MM.1S (cell line): ENCODE results near the gene RESF1.

Experiments
- DNase-seq: peaks from one replicate; pipeline ENCODE4 v3.0.0-alpha.2; 2015
- H2AFZ ChIP-seq: fragments of 300-600 bp; sonication (generic); 2 replicates; pipeline ENCODE4 v1.6.0; 2016; ENCODE audit warnings: antibody characterized with exemption, low read length
- H3F3A ChIP-seq: fragments of 300-600 bp; sonication (generic); 2 replicates; pipeline ENCODE4 v1.6.1; 2016; ENCODE audit warnings: mild to moderate bottlenecking, antibody characterized with exemption, low read length, moderate library complexity, mixed read lengths; ENCODE audit not compliant: insufficient read depth
- H3K27ac ChIP-seq: fragments of 300-600 bp; sonication (generic); 2 replicates; pipeline ENCODE4 v1.5.1; 2016; ENCODE audit warnings: mild to moderate bottlenecking, low read length
- H3K27me3 ChIP-seq: fragments of 300-600 bp; sonication (generic); replicated peaks from 2 replicates; pipeline ENCODE4 v1.6.0; 2016; ENCODE audit warnings: low read length; ENCODE audit not compliant: insufficient read depth
- H3K36me3 ChIP-seq: fragments of 300-600 bp; sonication (generic); replicated peaks from 2 replicates; pipeline ENCODE4 v1.6.1; 2016; ENCODE audit warnings: mild to moderate bottlenecking, low read length, mixed read lengths; ENCODE audit not compliant: insufficient read depth
- H3K4me1 ChIP-seq: fragments of 300-600 bp; sonication (generic); 2 replicates; pipeline ENCODE4 v1.6.1; 2016; ENCODE audit warnings: low read length, mixed read lengths
- H3K4me2 ChIP-seq: fragments of 300-600 bp; sonication (generic); 2 replicates; pipeline ENCODE4 v1.6.0; 2016; ENCODE audit warnings: low read depth, low read length
- H3K4me3 ChIP-seq: fragments of 300-600 bp; sonication (generic); 2 replicates; pipeline ENCODE4 v1.5.1; 2016; ENCODE audit warnings: low read length, mixed read lengths
- H3K79me2 ChIP-seq: fragments of 300-600 bp; sonication (generic); 2 replicates; pipeline ENCODE4 v1.6.1; 2016; ENCODE audit warnings: mixed run types, low read length, mixed read lengths
- H3K9ac ChIP-seq: fragments of 300-600 bp; sonication (generic); 2 replicates; pipeline ENCODE4 v1.6.1; 2016; ENCODE audit warnings: low read length, mixed read lengths
- H3K9me2 ChIP-seq: fragments of 300-600 bp; sonication (generic); replicated peaks from 2 replicates; pipeline ENCODE4 v1.6.1; 2016; ENCODE audit warnings: mild to moderate bottlenecking, low read length, mixed read lengths; ENCODE audit not compliant: insufficient read depth
- H3K9me3 ChIP-seq: fragments of 300-600 bp; sonication (generic); replicated peaks from 2 replicates; pipeline ENCODE4 v1.6.1; 2016; ENCODE audit warnings: mild to moderate bottlenecking, low read length, mixed read lengths; ENCODE audit not compliant: insufficient read depth
- H4K20me1 ChIP-seq: fragments of 300-600 bp; sonication (generic); 2 replicates; pipeline ENCODE4 v1.6.1; 2016; ENCODE audit warnings: mild to moderate bottlenecking, low read length, moderate library complexity, mixed read lengths; ENCODE audit not compliant: insufficient read depth
- EZH2 ChIP-seq: fragments of 300-600 bp; sonication (generic); optimal IDR thresholded peaks from 2 replicates; pipeline ENCODE3; 2017; ENCODE audit warnings: low read depth, mild to moderate bottlenecking, antibody characterized with exemption, low read length, mixed read lengths
- EZH2phosphoT487 ChIP-seq: fragments of 300-600 bp; sonication (generic); IDR thresholded peaks from 2 replicates; pipeline ENCODE4 v1.6.1; 2018; ENCODE audit warnings: antibody characterized with exemption, low read length
- TF ChIP-seq, protein P1 (sequence below): fragments of 300-600 bp; sonication (generic); IDR thresholded peaks from 2 replicates; pipeline ENCODE4 v1.5.1; 2016; ENCODE audit warnings: antibody characterized with exemption, low read length, mixed read lengths

RESF1 gene

DNA sequence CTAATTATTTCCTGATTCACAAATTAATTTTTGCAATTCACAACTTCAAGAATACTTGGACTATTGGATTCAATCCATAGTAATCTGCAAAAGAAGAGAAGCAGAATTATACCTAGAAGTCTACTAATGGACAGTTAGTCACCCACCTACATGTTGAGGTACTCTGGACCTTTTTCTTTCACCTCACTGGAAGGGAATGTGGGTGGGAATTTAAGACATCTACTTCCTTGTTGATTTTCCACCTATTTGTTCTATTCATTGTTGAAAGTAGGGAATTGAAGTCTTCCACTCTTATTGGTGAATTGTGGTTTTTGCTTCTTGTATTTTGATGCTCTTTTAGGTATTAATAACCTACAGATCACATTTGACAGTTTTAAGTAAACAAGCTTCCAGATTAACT, 11.0 kb downstream of the RESF1 start:
- Histone ChIP-seq H3K4me3 (no peak overlapping the region), H3K9ac (no peak overlapping the region), H3K4me2 (no peak overlapping the region), H3K9me3 (no peaks in the 10 kb centered on the region), H3F3A (no peaks in the 10 kb centered on the region), H4K20me1 (no peaks in the 10 kb centered on the region), H3K27ac (no peak overlapping the region), H3K9me2 (no peaks in the 10 kb centered on the region), H2AFZ (no peak overlapping the region), H3K27me3 (no peaks in the 10 kb centered on the region), H3K36me3 (peaks cover 64% of the 10 kb centered on the region), H3K4me1 (no peaks in the 10 kb centered on the region), H3K79me2 (peaks cover 85% of the 10 kb centered on the region)
- no peak for DNase-seq
- TF ChIP-seq, protein P1, sequence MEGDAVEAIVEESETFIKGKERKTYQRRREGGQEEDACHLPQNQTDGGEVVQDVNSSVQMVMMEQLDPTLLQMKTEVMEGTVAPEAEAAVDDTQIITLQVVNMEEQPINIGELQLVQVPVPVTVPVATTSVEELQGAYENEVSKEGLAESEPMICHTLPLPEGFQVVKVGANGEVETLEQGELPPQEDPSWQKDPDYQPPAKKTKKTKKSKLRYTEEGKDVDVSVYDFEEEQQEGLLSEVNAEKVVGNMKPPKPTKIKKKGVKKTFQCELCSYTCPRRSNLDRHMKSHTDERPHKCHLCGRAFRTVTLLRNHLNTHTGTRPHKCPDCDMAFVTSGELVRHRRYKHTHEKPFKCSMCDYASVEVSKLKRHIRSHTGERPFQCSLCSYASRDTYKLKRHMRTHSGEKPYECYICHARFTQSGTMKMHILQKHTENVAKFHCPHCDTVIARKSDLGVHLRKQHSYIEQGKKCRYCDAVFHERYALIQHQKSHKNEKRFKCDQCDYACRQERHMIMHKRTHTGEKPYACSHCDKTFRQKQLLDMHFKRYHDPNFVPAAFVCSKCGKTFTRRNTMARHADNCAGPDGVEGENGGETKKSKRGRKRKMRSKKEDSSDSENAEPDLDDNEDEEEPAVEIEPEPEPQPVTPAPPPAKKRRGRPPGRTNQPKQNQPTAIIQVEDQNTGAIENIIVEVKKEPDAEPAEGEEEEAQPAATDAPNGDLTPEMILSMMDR, result no peak
- TF ChIP-seq EZH2phosphoT487 (no peak), EZH2 (no peak)

DNA sequence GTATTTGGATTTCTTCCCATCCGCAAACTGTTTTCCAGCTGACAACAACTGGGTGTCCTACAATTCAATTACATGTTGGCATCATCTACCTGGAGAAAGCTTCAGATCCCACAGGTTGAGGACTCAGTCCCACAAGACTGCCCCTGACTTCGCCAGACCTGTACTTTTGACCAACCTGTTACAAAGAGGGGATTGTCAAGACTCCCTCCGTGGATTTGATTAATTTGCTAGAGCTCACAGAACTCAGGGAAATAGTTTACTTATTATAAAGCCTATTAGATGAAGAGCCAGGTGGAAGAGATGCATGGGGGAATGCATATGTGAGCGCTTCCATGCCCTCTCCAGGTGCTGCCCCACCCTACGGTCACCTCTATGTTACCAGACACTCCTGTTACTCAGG, 14.6 kb downstream of the RESF1 start:
- no peak for DNase-seq
- no peak for TF ChIP-seq EZH2
- TF ChIP-seq, protein P1, result no peak
- no peak for TF ChIP-seq EZH2phosphoT487
- H3K9ac ChIP-seq, result no peak overlapping the region
- H3K4me1 ChIP-seq, result no peaks in the 10 kb centered on the region
- no peaks in the 10 kb centered on the region for H3F3A ChIP-seq
- peaks cover 74% of the 10 kb centered on the region for H3K36me3 ChIP-seq
- no peaks in the 10 kb centered on the region for H3K9me2 ChIP-seq
- no peak overlapping the region for H2AFZ ChIP-seq
- H3K27ac ChIP-seq, result no peak overlapping the region
- H3K27me3 ChIP-seq, result no peaks in the 10 kb centered on the region
- peaks cover 71% of the 10 kb centered on the region for H3K79me2 ChIP-seq
- H3K9me3 ChIP-seq, result no peaks in the 10 kb centered on the region
- no peak overlapping the region for H3K4me3 ChIP-seq
- H4K20me1 ChIP-seq, result no peaks in the 10 kb centered on the region
- no peak overlapping the region for H3K4me2 ChIP-seq

DNA sequence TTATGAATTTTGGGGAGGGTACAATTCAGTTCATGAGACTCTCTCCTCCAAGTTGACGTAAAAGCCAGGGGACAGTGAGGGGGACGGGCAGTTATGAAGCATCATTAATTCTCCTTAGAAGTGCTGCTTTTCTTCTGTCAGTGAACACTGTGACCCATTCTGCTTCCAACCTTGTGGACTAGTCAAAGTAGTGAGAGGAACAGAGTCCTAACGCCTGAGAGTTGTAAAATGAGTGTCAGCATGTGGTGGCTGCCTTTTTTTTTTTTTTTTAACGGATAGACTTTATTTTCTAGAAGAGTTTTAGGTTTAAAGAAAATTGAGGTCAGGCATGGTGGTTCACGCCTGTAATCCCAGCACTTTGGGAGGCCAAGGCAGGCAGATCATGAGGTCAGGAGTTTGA, 15.5 kb downstream of the RESF1 start:
- H4K20me1 ChIP-seq, result no peaks in the 10 kb centered on the region

More for the DNA sequence above, 15.5 kb downstream of the RESF1 start:
- no peak for DNase-seq
- H2AFZ ChIP-seq, result no peak overlapping the region
- peaks cover 62% of the 10 kb centered on the region for H3K79me2 ChIP-seq
- no peaks in the 10 kb centered on the region for H3K9me2 ChIP-seq
- H3K9me3 ChIP-seq, result no peaks in the 10 kb centered on the region
- no peak overlapping the region for H3K4me2 ChIP-seq
- H3K36me3 ChIP-seq, result peaks cover 73% of the 10 kb centered on the region
- H3K9ac ChIP-seq, result no peak overlapping the region
- H3K27ac ChIP-seq, result no peak overlapping the region
- no peak overlapping the region for H3K4me3 ChIP-seq
- no peaks in the 10 kb centered on the region for H3K4me1 ChIP-seq
- no peaks in the 10 kb centered on the region for H3F3A ChIP-seq
- no peak for TF ChIP-seq EZH2
- TF ChIP-seq EZH2phosphoT487, result no peak
- TF ChIP-seq, protein P1, result no peak
- H3K27me3 ChIP-seq, result no peaks in the 10 kb centered on the region
